Measurements from ENCODE around the gene ST6GALNAC6. TPM values are rescaled to one million over a fixed set of nuclear protein-coding genes. Genes with fewer than 3 reads are reported as not detected.
"Not testable (repeated sequence)": the region's sequence is repeated elsewhere in the genome, so short reads cannot be mapped to it uniquely, and the experiment has no call there.

Gene ST6GALNAC6
- polyA plus RNA-seq, 1 experiment = 40.6 TPM

GRCh38 chr9:127873223-127873691 lies 26.1 kb downstream of the ST6GALNAC6 start:
- TF ChIP-seq CTCF (IDR thresholded peaks at IDR 0.05; ENCODE audit: low read depth, low read length) = no peak
- DNase-seq (ENCODE audit: low read depth, low spot score) = no peak
- POLR2A ChIA-PET = interaction anchor here (0.8 to 2.5 kb wide), 2 partner anchors 10 to 112 kb away, joined by 3 to 5 read pairs; no protein-coding TSS in a partner anchor
- H3K27ac ChIP-seq (ENCODE audit: low read depth, low read length) = no peak overlapping the region
- H3K9me3 ChIP-seq (ENCODE audit: control insufficient read depth, insufficient read depth, low read length) = no peaks in the 10 kb centered on the region; the same call in 1 of the 2 replicates
- CTCF ChIA-PET = interaction anchor here (0.9 kb wide), 1 partner anchor 48 kb away, joined by 3 read pairs; no protein-coding TSS in a partner anchor
- H3K27me3 ChIP-seq (ENCODE audit: control insufficient read depth, insufficient read depth, low read length) = no peaks in the 10 kb centered on the region
- no peak overlapping the region for H3K4me3 ChIP-seq (ENCODE audit: low read depth, low read length)

- Histone ChIP-seq H3K4me3 (ENCODE audit: low read depth, low read length) (no peak overlapping the region), H3K27ac (ENCODE audit: low read depth, low read length) (no peak overlapping the region), H3K27me3 (ENCODE audit: control insufficient read depth, insufficient read depth, low read length) (no peaks in the 10 kb centered on the region), H3K9me3 (ENCODE audit: control insufficient read depth, insufficient read depth, low read length) (no peaks in the 10 kb centered on the region; the same call in 1 of the 2 replicates)
- TF ChIP-seq CTCF (IDR thresholded peaks at IDR 0.05; ENCODE audit: low read depth, low read length) = no peak
- POLR2A ChIA-PET = interaction anchor here (2.5 kb wide), 1 partner anchor 9 kb away, joined by 5 read pairs; no protein-coding TSS in a partner anchor
- CTCF ChIA-PET = interaction anchor here (0.6 to 1.3 kb wide), 2 partner anchors 76 to 138 kb away, joined by 3 to 6 read pairs; partner anchors contain the start of gene TOR2A
- no peak for DNase-seq (ENCODE audit: low read depth, low spot score)
These were observed 26.8 kb downstream of the ST6GALNAC6 start for GRCh38 chr9:127872369-127873222.

- TF ChIP-seq CTCF (IDR thresholded peaks at IDR 0.05; ENCODE audit: low read depth, low read length) = no peak
- no peak overlapping the region for H3K27ac ChIP-seq (ENCODE audit: low read depth, low read length)
- no peak overlapping the region for H3K4me3 ChIP-seq (ENCODE audit: low read depth, low read length)
- H3K9me3 ChIP-seq (ENCODE audit: control insufficient read depth, insufficient read depth, low read length) = no peaks in the 10 kb centered on the region; the same call in 1 of the 2 replicates
- ChIA-PET CTCF (interaction anchor here (0.6 to 1.3 kb wide), 2 partner anchors 75 to 137 kb away, joined by 3 to 6 read pairs; partner anchors contain the start of gene TOR2A), POLR2A (no interaction called here)
- no peak for DNase-seq (ENCODE audit: low read depth, low spot score)
- no peaks in the 10 kb centered on the region for H3K27me3 ChIP-seq (ENCODE audit: control insufficient read depth, insufficient read depth, low read length)
These were observed 27.9 kb downstream of the ST6GALNAC6 start for GRCh38 chr9:127871531-127871930.

GRCh38 chr9:127870887-127871286 lies 28.5 kb downstream of the ST6GALNAC6 start:
- H3K27me3 ChIP-seq (ENCODE audit: control insufficient read depth, insufficient read depth, low read length) = no peaks in the 10 kb centered on the region
- H3K4me3 ChIP-seq (ENCODE audit: low read depth, low read length) = no peak overlapping the region
- H3K9me3 ChIP-seq (ENCODE audit: control insufficient read depth, insufficient read depth, low read length) = no peaks in the 10 kb centered on the region; the same call in 1 of the 2 replicates
- CTCF ChIA-PET = interaction anchor here (0.5 to 2.5 kb wide), 6 partner anchors 10 to 136 kb away, joined by 4 to 28 read pairs (median 10); partner anchors contain the start of gene TOR2A
- no peak for TF ChIP-seq CTCF (IDR thresholded peaks at IDR 0.05; ENCODE audit: low read depth, low read length)
- POLR2A ChIA-PET = no interaction called here
- no peak overlapping the region for H3K27ac ChIP-seq (ENCODE audit: low read depth, low read length)
- no peak for DNase-seq (ENCODE audit: low read depth, low spot score)

- POLR2A ChIA-PET = interaction anchor here (0.6 to 1.3 kb wide), 8 partner anchors 16 to 135 kb away, joined by 3 to 7 read pairs (median 4); partner anchors contain the start of genes ENG, FPGS and TOR2A
- not testable (repeated sequence) for DNase-seq (ENCODE audit: low read depth, low spot score); H3K27me3 ChIP-seq (ENCODE audit: control insufficient read depth, insufficient read depth, low read length)
These were observed 29.3 kb downstream of the ST6GALNAC6 start for GRCh38 chr9:127870153-127870491.

More at GRCh38 chr9:127870153-127870491, 29.3 kb downstream of the ST6GALNAC6 start:
- H3K27ac ChIP-seq (ENCODE audit: low read depth, low read length); H3K4me3 ChIP-seq (ENCODE audit: low read depth, low read length); H3K9me3 ChIP-seq (ENCODE audit: control insufficient read depth, insufficient read depth, low read length): not testable (repeated sequence)
- CTCF ChIA-PET = interaction anchor here (0.7 to 2.5 kb wide), 34 partner anchors 8 to 365 kb away, joined by 3 to 28 read pairs (median 6); partner anchors contain the start of genes CDK9, ENG, FPGS and TOR2A
